ENCODE measurements around the gene NEURL1B.

DNA sequence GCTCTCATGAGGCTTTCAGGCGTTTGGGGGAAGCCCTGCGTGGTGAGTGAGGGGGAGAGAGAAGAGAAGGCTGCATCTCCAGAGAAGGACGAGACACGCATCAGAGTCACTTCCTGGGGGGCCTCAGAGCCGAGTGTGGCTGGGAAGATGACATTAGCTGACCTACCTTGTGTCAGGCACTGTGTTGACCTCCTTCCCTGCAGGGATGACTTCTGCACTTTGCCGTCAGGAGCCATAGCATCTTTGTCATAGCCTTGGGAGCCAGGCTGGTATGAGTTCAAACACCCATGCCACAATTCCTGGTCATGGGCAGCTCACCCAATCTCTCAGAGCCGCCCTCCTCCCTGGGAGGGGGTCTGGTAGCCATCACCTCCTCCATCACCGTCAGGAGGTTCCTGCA lies 17.3 kb downstream of the NEURL1B start:
- TF ChIP-seq CTCF (IDR thresholded peaks at IDR 0.05) (no peak), POLR2A (IDR thresholded peaks at IDR 0.05) (no peak)

Measured in gastroesophageal sphincter (tissue), 3 donors.